HG03432 (cell line): Measurements from ENCODE around the gene CDIP1.
"Not testable (repeated sequence)": the region's sequence is repeated elsewhere in the genome, so short reads cannot be mapped to it uniquely, and the experiment has no call there.

Source experiments
- ATAC-seq: cut with Tn5 transposase; IDR thresholded peaks from one replicate; pipeline ENCODE4 v1.9.1; 2021; ENCODE audit warnings: mild to moderate bottlenecking, moderate library complexity; ENCODE audit not compliant: unreplicated experiment

The CDIP1 gene

DNA sequence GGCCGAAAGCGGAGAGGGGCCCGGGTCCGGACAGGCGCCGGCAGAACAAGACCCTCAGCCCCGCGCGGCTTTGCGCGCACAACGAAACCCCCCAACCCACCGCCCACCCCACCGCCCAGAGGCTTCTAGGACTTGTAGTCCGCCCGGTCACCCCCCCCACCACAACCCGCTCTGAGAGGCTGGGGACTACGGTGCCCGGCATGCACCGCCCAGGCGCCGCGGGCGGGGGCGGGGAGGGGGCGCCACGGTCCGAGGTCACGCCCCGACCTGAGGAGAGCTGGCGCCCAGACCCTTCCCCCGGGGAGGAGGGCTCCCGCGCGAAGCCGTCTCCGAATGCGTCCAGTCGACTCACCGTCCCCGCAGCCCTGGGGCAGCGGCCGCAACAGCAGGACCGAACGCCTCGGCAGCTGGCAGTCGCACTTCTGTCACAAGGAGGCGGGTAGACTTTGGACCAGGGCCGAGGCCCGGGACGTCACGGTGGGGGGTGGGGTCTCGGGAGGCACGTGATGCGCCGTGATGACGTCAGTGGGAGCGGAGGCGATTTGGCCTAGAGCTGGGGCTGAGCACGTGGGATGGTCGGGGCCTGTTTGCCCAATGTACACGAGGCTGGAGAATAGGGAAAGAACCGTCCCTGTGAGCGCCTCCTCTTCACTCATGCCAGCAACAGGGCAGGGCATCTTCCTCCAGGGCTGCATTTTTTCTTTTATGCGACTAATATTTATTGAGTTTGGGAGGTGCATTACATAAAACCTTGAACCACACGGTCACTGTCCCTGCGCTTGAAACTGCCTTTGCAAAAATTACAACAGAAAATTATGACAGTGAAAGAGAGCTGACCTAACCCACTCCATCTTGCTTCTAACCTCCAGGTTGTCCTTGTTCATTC lies at the start of gene CDIP1:
CDIP1 (minus strand) TSS at position 424 of the 886 bp plus-strand sequence. CDS start 24,643 bp downstream, outside the sequence.
- ATAC-seq = peak; percentile 82

DNA sequence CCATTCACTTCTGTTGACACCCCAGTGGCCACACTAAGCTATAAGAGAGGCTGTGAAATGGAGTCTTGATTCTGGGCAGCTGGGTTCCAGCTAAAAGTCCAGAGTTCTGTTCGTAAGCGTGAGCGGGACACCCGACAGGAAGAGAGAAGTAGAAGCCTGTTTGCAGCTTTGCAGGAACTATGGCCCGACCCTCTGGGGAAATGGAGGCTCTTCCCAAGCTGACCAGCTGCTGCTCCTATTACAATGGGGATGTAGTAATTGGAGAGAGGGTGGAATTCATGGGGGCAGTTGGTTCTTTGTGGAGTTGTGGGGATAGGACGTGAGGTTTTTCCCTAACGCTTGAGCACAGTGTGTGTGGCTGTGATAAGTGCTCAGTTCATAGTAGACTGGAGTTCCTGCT lies 47.7 kb upstream of the CDIP1 start:
- no peak for ATAC-seq

DNA sequence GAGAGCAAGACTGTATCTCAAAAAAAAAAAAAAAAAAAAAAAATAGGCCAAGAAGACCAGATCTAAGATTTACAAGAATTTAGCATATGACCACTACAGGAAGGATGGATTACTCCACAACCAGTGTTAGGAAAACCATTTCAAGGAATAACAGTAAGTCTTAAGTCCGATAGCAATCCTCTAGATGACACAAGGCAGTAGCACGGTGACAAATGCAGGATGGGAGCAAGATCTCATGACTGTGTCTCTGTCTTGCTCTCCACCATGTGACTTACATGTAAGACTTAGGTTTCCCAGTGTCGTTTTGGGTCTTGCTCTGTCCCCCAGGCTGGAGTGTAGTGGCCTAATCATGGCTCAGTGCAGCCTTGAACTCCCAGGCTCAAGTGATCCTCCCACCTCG lies 45.3 kb upstream of the CDIP1 start:
- no peak for ATAC-seq

DNA sequence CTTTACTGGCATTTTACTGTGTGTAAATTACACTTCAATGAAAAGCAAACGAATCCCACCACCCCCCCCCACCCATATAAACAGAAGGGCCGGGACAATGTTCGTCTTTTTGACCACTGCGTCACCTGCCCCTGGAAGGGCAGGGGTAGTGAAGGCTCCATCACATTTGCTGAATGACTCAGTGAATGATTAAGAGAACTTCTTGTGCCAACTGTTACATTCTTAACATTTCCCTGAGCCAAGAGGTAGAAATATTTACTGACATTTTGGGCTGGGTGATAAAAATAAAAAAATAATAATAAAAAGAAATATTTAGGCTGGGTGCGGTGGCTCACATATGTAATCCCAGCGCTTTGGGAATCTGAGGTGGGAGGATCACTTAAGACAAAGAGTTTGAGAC lies 41.7 kb upstream of the CDIP1 start:
- ATAC-seq = no peak

DNA sequence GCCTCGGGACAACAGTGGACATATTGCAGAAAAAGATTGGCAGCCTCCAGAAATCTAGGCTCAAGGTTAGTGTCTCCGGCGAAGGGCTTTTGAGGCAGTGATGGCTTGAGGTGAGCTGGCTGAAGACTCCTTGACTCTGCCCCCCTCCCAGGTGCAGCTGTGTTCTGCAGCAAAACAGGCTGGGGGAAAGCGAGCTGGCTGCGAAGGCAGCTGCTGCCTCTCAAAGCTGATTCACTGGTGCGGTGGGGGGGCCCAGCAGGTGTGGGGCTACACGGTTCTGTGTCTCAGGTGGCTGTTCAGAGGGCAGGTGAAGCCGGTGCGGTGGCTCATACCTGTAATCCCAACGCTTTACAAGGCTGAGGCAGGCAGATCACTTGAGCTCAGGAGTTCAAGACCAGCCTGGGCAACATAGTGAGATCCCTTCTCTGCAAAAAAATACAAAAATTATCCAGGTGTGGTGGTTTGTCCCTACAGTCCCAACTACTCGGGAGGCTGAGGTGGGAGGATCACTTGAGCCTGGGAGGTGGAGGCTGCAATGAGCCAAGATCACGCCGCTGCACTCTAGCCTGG lies 40.5 kb upstream of the CDIP1 start:
- no peak for ATAC-seq

DNA sequence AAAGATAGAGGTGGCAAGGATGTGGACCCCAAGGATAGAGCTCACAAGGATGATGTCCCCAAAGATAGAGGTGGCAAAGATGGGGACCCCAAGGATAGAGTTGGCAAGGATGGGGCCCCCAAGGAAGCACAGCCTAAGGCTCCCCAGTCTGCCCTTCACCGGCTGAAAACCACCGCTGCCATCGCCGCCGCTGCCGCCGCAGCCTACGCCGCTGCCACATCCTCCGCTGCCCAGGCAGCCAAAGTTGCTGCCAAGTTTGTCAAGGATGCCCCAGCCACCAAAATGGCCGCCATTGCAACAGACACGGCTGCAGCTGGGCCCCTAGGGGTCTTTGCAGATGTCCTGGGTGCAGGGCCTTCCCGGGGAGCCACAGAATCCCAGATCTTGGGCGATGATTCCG lies 37.4 kb upstream of the CDIP1 start:
- ATAC-seq = no peak

DNA sequence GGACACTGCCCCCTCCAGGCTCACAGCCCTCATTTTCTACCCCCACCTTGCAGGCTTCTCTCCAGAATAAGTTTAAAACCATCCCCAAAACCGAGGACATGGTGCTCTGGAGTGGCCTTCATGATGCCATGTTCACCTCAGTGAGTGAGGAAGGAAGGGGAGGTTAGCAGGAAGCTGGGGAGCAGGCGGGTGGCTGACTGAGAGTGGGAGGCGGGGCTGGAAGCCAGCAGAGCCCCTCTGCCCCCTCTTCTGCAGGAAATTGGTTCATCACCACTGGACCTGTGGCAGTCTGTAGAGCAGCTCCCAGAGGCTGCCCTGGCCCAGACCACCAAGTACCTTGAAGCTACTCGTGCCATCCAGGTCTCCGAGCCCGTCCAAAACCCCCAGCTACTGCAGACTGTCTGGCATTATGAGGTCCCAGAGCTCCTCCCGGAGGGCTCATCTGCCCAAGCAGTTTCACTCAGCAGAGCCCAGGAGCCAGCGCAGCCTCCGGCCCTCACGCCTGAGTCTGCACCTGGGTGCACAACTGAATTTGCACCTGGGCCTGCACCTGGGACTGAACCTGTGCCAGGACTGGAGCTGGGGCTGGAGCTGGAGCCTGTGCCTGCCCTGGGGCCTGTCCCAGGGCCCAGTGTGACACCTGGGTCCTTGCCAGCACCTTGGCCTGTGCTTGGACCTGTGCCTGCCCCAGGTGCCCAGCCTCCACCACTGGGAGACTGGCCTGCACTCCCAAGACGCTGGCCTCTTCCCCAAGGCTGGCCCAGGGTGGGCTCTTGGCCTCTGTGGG lies 36.5 kb upstream of the CDIP1 start:
- ATAC-seq = no peak

DNA sequence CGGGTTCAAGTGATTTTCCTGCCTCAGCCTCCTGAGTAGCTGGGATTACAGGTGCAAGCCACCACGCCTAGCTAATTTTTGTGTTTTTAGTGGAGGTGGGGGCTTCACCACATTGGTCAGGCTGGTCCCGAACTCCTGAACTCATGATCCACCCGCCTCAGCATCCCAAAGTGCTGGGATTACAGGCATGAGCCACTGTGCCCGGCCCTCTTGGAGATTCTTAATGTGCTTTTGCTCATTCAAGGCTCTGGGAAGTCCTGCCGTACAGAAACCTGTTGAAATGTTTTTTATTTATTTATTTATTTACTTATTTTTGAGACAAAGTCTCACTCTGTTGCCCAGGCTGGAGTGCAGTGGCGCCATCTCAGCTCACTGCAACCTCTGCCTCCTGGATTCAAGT lies 35.4 kb upstream of the CDIP1 start:
- ATAC-seq = not testable (repeated sequence)

DNA sequence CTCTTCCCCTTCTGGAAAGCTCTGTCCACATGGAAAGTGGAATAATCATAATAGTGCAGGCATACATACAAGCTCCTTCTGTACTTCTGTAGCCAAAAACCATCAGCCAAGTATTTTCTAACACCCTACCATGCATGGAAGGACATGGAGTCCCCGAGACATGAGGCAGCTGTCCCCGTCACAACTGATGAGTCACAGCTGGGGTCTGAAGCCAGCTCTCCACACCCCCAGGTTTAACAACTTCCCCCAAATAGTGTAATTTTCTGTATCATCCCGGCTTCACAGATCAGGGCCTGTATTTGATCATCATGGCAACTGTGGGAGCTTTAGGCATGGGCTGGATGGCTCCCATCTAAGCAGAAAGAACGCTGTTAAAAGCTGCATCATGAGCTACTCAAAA lies 34.1 kb upstream of the CDIP1 start:
- ATAC-seq = no peak

DNA sequence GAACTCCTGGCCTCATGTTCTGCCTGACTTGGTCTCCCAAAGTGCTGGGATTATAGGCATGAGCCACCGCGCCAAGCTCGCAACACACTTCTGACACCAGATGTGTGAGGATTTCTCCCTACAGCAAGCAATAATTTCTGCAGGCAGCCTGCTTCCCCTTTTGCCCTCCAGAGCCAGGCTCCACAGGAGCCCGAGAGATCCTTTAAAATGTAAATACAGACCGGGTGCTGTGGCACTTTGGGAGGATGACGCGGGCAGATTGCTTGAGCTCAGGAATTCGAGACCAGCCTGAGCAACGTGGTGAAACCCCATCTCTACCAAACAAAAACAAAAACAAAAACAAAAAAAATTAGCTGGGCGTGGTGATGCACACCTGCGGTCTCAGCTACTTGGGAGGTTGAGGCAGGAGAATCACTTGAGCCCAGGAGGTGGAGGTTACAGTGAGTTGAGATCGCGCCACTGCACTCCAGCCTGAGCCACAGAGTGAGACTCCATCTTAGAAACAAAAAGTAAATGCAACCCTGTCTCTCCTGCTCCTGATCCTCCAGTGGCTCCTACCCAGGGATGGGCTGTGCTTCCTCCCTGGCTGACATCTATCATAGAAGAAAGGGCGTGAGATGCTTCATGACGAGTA lies 32.2 kb upstream of the CDIP1 start:
- ATAC-seq = no peak

DNA sequence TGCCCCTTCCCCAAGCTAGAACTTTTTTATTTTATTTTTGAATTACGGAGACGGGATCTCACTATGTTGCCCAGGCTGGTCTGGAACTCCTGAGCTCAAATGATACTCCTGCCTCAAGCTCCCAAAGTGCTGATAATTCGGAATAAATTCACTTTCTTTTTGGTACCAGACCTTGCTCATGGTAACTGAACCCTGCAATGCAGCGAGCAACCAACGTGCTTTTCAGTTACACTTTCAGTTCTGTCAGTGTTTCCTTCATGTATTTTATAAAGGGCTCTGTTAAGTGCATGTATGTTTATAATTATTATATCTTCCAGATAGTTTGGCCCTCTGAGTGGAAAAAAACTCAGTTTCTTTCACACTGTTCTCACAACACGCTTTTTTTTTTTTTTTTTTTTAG lies 31.5 kb upstream of the CDIP1 start:
- ATAC-seq = no peak

DNA sequence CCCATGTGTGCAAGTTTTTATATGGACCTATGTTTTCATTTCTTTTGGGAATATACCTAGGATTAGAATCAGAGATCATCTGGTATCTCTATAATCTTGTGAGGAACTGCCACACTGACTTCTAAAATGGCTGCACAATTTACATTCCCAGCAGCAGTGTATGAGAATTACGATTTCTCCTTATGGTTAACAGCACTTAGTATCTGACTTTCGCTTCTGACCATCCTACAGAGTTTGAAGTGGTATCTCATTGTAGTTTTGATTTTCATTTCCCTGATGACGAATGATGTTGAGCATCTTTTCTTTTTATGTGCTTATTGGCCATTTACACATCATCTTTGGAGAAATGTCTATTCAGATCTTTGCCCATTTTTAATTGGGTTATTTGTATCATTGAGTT lies 27.6 kb upstream of the CDIP1 start:
- ATAC-seq = no peak

DNA sequence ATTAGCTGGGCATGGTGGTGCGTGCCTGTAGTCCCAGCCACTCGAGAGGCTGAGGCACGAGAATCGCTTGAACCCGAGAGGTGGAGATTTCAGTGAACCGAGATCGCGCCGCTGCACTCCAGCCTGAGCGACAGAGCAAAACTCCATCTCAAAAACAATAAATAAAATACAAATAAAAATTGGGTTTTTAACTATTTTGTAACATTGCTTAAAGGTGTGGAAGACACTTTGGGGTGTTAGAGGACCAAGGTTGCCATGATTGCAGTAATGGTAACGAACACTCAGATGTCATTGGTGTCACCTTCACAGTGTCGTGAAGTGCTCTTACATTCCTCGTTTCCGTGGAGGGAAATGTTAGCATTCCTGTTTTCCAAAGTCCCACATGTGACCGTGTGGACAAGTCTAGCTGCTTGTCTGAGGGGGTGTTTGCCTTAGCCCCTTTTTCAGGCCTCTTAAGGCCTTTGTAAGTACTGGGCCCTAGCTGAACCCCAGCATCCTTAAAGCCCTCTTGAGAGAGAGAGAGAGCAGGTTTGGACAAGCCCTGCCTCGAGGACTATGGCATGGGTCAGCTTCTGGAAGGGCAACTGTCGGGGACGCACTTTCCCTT lies 26.2 kb upstream of the CDIP1 start:
- ATAC-seq = no peak

DNA sequence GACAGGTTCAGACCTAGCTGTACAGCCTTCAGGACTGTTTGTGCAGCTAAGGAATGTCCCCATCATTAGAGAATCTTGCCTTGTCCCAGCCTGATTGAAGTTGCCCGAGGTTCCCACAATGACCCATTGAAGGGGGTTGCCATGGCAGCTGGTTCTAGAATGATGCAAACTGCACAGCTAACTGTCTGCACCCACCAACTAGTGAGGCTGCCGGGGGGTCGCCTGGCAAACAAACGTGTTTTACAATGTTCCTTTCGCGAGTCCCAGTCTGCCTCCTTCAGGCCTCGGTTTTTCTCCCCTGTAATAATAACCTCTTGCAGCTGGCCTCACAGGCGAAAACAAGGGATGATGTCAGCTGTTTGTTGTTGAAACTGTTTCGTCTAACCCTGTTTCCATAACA lies 23.0 kb upstream of the CDIP1 start:
- ATAC-seq = no peak

DNA sequence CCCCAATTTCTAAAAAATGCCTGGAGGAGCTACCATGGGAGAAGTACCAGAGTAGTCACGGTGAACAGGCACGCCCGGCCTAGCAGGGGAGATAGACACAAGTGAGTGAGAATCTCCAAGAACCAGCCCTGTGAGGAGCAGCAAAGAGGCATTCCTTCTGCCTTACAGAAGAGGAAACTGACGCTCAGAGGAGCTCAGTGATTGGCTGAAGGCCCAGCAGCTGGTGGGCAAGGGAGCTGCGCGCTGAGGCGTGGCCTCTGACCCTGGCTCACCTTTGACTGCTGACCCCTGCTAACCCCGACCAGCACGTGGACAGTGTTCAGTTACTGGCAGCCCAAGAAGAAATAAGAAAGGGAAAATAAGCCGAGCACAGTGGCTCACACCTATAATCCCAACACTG lies 19.4 kb upstream of the CDIP1 start:
- ATAC-seq = no peak

DNA sequence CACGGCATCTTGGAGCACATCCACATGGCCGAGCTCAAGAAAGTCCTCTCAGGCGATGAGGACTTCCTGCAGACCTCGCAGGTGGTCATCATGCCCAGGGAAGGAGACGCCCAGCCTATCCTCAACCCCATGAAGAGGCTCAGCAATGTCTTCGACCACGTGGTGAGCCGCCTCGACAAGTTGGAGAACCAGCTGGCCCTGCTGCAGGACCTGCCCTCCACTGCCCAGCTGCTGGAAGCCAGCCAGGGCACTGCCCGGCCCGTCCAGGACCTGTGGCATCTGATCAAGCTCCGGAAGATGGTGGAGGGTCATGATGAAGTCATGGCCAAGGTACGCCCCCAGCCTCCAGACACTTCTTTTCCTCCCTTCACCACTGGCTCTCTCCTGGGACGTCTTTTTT lies 18.0 kb upstream of the CDIP1 start:
- ATAC-seq = no peak

DNA sequence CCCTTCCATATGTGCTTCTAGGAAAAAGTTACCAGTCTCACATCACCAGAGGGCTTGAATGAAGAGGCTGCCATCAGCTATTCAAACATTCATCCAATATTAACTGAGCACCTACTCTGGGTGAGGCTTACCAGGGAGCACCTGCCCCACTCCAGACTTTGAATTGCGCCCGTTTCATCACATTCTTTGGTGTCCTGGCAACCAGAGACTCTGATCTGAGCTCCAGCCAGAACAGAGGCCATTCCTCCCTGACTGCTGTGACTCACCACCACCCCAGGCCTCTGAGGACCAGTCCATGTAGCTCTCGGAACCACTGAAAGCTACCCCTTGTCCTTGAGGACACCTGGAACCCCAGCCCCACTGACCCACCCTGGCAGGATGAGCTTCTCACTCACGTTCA lies 17.5 kb upstream of the CDIP1 start, which contains the start of gene C16orf96:
C16orf96 (plus strand) TSS at position 229 of the 400 bp plus-strand sequence; CDS start at position 379, 150 bp downstream.
- no peak for ATAC-seq

DNA sequence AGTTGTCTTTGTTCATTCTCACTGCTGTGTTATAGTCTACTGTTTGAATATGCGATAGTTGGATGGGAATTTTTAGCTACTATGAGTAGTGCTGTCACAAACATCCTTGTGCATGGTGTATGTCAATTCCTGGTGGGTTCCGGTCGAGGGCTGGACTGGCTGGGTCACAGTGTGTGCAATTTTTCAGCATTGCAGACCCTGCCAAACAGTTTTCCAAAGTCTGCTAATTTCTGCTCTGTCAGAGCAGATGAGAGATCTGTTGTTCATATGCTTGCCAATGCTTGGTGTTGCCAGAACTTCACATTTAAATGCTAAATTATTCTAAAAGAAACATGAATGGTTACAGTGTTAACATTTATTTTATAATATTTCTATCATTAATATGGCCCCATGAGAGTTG lies 14.0 kb upstream of the CDIP1 start:
- ATAC-seq = no peak

DNA sequence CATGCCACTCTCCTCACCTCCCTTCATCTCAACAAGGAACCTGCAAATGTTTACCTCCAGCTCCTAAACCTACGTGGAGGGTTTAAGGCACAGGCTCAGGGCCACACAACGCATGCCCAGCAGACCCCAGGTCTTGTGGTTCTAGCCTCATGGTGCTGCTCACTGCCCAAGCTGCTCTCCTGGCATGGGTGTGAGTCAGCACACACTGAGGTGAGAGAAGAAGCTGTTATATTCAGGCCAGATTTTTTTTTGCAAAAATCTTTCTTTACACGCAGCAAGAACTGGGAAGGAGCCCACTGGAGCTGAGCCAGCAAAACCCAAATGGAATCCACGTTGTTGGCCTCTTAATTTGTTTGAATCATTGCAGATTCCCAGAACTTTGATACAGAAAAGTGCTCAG lies 12.0 kb upstream of the CDIP1 start:
- no peak for ATAC-seq

DNA sequence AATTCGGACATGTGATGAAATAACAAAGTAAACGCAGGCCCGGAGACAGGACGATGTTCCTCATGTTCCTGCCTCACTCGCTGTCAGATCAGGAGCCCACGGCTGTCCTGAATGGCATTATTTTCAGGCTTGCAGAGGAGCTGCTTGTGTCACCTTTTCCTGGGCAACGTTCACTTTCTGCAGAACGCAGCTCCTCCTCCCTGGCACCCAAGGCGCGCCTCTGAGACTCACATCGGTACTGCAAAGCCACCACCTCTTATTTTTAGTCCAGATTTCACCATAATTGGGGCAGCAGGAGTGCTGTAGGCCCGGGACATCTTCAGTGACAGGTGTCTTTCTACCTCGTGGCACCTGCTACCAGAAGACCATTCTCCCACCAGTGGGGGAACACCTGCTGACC lies 9.6 kb upstream of the CDIP1 start:
- no peak for ATAC-seq

DNA sequence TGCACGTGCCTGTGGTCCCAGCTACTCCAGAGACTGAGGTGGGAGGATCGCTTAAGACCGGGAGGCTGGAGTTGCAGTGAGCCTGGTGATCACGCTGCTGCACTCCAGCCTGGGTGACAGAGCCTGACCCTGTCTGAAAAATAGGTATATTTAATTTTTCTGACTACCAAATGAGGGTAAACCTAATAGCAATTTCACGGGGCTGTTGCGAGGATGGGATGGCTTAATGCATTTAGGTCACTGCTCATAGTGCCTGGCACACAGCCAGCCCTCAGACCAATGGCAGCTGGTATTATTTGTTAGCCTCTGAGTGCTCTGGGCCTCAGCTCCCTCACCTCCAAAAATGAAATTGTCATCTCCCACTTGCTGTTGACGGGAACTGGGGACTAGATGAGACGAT lies 5.9 kb upstream of the CDIP1 start:
- no peak for ATAC-seq
